GM12892 (cell line): ENCODE measurements around the gene RAB3GAP2.
"Not testable (repeated sequence)": the region's sequence is repeated elsewhere in the genome, so short reads cannot be mapped to it uniquely, and the experiment has no call there.

ENCODE experiments used
- DNase-seq: peaks from one replicate; pipeline ENCODE4 v3.0.0; 2011; ENCODE audit not compliant: insufficient read length
- FAIRE-seq: peaks from 2 replicates; lab custom pipeline; 2011; peaks lifted over from hg19 to GRCh38; lab: Jason Lieb, UNC
- POLR2A ChIP-seq: IDR thresholded peaks from 2 replicates; pipeline ENCODE4 v1.6.1; 2011; ENCODE audit warnings: low read depth, low read length, control low read depth
- POLR2AphosphoS5 ChIP-seq: IDR thresholded peaks from 2 replicates; pipeline ENCODE4 v1.6.1; 2011; ENCODE audit warnings: low read depth, low read length, control low read depth
- TAF1 ChIP-seq: IDR thresholded peaks from 2 replicates; pipeline ENCODE4 v1.6.1; 2011; ENCODE audit warnings: low read depth, mild to moderate bottlenecking, control low read depth, low read length, borderline replicate concordance

The RAB3GAP2 gene

GRCh38 chr1:220170836-220171526 is 101.3 kb downstream of the RAB3GAP2 start:
- TF ChIP-seq POLR2A (no peak), POLR2AphosphoS5 (no peak), TAF1 (no peak)
- DNase-seq (no peak), FAIRE-seq (no peak)

GRCh38 chr1:220169887-220170286 is 102.4 kb downstream of the RAB3GAP2 start:
- not testable (repeated sequence) for FAIRE-seq

GRCh38 chr1:220166853-220167252 is 105.4 kb downstream of the RAB3GAP2 start:
- no peak for DNase-seq
- no peak for FAIRE-seq
- TF ChIP-seq POLR2AphosphoS5: no peak
- no peak for TF ChIP-seq TAF1
- TF ChIP-seq POLR2A: no peak

More at GRCh38 chr1:220169887-220170286, 102.4 kb downstream of the RAB3GAP2 start:
- DNase-seq: not testable (repeated sequence)

- TF ChIP-seq POLR2AphosphoS5 (no peak), POLR2A (no peak), TAF1 (no peak)
- no peak for DNase-seq
- FAIRE-seq: no peak
Observed at GRCh38 chr1:220164517-220164916, 107.7 kb downstream of the RAB3GAP2 start.

GRCh38 chr1:220164116-220164515 is 108.1 kb downstream of the RAB3GAP2 start:
- TF ChIP-seq TAF1: no peak
- no peak for TF ChIP-seq POLR2A
- no peak for TF ChIP-seq POLR2AphosphoS5
- no peak for FAIRE-seq
- DNase-seq: no peak

- TF ChIP-seq TAF1: no peak
- no peak for TF ChIP-seq POLR2A
- TF ChIP-seq POLR2AphosphoS5: no peak
- DNase-seq (no peak), FAIRE-seq (no peak)
Observed at GRCh38 chr1:220160027-220160426, 112.2 kb downstream of the RAB3GAP2 start.

GRCh38 chr1:220159041-220159440 is 113.2 kb downstream of the RAB3GAP2 start:
- FAIRE-seq: no peak

GRCh38 chr1:220158530-220158929 is 113.7 kb downstream of the RAB3GAP2 start:
- FAIRE-seq, DNase-seq: not testable (repeated sequence)

More at GRCh38 chr1:220159041-220159440, 113.2 kb downstream of the RAB3GAP2 start:
- TF ChIP-seq POLR2A (no peak), POLR2AphosphoS5 (no peak), TAF1 (no peak)
- no peak for DNase-seq

- no peak for DNase-seq
- TF ChIP-seq TAF1: no peak
- TF ChIP-seq POLR2A: no peak
- TF ChIP-seq POLR2AphosphoS5: no peak
- no peak for FAIRE-seq
Observed at GRCh38 chr1:220157738-220158137, 114.5 kb downstream of the RAB3GAP2 start.

- DNase-seq: no peak
- no peak for TF ChIP-seq POLR2A
- no peak for TF ChIP-seq TAF1
- no peak for TF ChIP-seq POLR2AphosphoS5
- FAIRE-seq: no peak
Observed at GRCh38 chr1:220156620-220157146, 115.6 kb downstream of the RAB3GAP2 start.

- DNase-seq: no peak
- TF ChIP-seq TAF1: no peak
- TF ChIP-seq POLR2AphosphoS5: no peak
- TF ChIP-seq POLR2A: no peak
- FAIRE-seq: no peak
Observed at GRCh38 chr1:220153147-220153546, 119.1 kb downstream of the RAB3GAP2 start.

GRCh38 chr1:220151454-220151853 is 120.8 kb downstream of the RAB3GAP2 start:
- DNase-seq (no peak), FAIRE-seq (no peak)
- no peak for TF ChIP-seq TAF1
- TF ChIP-seq POLR2A: no peak
- no peak for TF ChIP-seq POLR2AphosphoS5

GRCh38 chr1:220149742-220150141 is 122.5 kb downstream of the RAB3GAP2 start:
- FAIRE-seq (no peak), DNase-seq (no peak)
- TF ChIP-seq POLR2AphosphoS5 (no peak), TAF1 (no peak), POLR2A (no peak)
